Stimulated activated CD8-positive, alpha-beta memory T cell treated with anti-CD3 and anti-CD28 coated beads, Interleukin-15, amount 100 ng/mL, for 4 hours (primary cell): ENCODE measurements around the gene NAV3.

Source experiments
- DNase-seq, 2 donors: peaks; one replicate each; pipeline ENCODE4 v3.0.0-alpha.2; 2020; ENCODE audit warnings: low read depth in 2 of 2

Gene NAV3

DNA sequence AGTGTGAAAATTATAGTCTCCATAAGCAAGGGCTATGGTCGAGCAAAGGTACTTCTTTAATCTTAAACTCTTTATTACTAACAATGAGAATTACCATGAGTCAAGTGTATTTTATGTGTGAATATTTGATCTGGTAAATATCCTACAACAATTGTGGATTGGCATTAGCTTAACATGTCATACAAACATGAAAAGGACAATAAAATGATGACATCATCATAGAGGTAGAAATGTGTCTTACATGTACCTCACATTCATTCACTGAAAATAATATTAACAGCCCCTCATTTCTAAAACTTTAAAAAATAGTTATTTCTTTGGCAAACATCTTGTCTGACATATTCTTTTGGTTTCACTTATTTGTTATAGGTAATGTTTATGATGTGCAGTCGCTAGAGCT is 355.0 kb downstream of the NAV3 start:
- no peak for DNase-seq

DNA sequence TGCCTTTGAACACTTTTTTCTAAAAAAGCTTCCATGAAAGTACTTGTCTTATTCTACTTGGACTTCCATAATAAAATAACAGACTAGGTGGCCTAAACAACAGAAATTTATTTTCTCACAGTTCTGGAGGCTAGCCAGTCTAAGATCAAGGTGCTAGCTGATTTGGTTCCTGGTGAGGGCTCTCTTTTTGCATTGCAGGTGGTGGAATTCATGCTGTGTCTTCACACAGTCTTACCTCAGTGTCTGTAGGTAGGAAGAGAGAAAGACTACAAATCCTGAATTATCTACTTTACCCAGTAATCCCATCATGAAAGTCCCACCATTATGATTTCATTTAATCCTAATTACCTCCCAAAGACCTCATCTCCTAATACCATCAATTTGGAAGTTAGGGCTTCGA is 356.0 kb downstream of the NAV3 start:
- no peak for DNase-seq

DNA sequence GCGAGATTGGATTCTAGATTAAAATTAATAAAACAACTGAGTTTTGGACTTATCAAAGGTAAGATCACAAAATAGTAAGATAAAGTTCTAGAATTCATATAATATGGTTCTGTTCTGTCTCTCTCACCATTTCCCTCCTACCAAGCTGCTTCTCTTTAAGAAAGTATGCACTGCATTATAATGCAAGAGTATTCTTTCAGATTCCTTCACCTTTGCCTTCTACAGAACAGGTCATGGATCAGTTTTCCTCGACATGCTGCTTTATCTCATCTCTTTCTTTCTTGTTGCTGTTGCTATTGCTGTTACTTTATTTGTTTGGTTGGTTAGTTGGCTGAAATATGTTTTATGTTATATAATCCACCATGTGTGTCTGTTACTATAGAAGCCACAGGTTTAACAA is 357.0 kb downstream of the NAV3 start:
- DNase-seq, result no peak

DNA sequence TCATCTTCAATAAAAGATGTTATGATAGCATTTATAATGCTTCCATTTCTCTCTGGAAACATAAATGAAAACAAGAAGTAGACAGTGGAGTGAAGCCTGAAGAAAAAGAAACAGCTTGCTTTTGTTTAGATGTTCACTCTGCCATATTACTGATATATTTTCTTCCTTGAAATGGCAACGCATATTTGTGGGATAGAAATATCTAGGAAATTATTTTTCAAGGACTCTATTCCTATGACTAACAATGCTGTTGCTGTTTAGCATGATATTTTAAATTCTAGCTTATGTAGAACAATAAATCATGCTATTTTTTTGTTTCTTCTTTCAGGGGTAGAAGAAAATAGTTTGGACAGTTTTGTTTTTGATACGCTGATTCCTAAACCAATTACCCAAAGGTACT is 359.0 kb downstream of the NAV3 start:
- DNase-seq, result no peak

- no peak for DNase-seq
These were observed 360.9 kb downstream of the NAV3 start for GRCh38 chr12:78191611-78192010.

GRCh38 chr12:78192979-78193378 is 362.3 kb downstream of the NAV3 start:
- no peak for DNase-seq

DNA sequence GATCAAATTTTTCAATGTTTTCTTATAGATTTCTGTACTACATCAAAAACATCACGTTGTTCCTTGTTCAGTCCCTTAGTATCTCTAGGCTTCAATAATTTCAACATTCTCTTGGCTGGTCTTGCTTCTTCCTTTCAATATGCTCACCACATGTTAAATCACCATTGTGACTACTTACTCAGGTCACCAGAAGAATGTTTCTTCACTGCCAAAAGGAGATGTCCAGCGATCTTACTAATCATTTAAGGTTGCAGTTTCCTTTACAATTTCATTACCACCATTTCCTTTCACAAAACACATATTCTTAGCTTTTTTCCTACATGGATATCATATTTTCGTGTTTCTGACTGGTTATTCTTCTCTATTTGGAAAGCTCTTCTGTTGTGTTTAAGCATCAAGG is 363.8 kb downstream of the NAV3 start:
- no peak for DNase-seq

DNA sequence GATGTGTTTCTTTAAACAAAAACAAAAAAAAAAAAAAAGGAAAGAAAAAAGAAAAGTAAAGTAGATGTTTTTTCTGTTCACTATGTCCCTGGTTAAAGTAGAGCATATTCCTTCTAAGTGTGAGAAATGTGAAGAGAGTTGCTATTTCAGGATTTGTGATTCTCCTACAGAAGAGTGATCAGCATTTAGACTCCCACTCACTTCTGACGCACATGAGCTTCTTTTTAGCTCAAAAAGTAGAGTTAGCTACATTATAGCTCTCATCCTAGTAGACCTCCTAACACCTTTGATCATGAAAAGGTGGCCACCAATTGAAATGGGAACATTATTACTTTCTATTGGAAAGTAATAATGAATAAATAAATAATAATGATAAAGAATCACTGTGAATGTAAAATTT is 368.2 kb downstream of the NAV3 start:
- DNase-seq, result no peak

- DNase-seq, result no peak
These were observed 369.2 kb downstream of the NAV3 start for GRCh38 chr12:78199926-78200325.

DNA sequence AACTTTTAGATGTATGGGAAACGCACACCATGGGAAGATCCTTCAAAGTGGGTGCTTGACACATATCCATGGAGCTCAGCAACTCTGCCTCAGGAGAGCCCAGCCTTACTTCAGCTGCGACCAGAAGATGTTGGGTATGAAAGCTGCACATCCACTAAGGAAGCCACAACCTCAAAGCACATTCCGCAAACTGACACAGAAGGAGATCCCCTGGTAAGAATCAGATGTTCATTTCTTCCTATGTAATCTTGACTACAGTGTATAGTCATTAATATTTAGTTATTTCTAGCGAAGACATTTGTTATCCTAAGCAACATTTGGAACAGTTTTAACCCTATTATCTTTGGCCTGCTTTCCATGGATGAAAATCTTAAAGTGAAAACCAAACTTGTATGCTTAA is 374.2 kb downstream of the NAV3 start:
- no peak for DNase-seq

DNA sequence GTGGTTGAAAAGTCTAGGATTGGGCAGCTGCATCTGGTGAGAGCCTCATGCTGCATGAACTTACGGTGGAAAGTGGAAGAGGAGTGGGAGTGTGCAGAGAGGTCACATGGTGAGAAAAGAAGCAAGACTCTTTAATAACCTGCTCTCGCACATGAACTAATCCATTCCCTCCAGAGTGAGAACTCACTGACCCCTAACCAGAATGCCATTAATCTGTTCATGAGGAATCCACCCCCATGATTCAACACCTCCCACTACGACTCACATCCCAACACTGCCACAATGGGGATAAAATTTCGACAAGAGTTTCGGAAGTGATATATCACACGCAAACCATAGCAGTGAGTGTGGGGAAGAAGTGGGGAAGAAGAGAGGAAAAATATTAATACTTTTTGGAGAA is 377.4 kb downstream of the NAV3 start:
- DNase-seq, result no peak

DNA sequence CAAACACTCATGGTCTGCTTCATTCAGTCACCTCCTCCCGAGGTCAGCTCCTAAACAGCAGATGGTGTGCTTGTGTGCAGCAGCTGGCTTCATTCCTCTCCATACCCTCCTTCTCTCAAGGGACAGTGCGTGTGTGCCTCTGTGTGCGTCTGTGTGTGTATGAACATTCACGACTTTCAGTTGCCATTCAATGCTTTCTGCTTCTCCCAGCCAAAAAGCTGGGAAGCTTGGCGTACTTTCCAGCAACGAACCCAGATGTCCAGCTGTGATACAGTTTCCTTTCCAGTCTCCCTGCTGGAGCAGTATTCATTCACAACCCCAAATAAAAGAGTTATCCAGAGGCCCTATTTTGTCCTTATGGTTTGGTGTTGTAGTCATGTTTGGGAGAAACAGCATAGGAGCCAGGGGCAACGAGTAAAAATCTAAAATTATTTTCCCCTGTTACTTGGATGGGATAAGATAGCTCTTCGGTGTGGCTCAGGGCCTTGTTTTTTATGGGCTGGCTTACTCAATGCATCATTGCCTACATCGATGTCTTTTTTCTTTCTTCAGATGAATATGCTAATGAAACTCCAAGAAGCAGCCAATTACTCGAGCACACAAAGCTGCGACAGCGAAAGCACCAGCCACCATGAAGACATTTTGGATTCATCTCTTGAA is 379.3 kb downstream of the NAV3 start:
- no peak for DNase-seq

- no peak for DNase-seq
These were observed 379.8 kb downstream of the NAV3 start for GRCh38 chr12:78210506-78210860.

DNA sequence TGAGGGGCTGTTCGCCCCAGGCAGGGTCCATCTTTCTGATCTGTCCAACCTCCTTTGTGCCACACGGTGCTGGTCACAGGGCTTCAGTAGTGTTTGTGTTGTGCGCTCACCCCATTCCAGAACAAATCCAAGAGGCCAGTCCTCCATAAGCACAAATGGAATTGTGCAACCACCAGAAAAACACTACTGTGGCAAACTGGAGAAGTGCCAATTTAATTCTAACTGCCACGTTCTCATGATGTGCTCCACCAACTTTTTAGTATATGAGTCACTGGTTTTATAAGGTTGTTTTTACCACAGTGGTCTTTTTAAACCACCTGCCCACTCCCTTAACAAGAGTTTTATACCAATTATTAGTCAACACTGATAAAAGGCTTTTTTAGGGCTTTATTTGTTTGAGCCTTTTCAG is 380.2 kb downstream of the NAV3 start:
- DNase-seq, result no peak

GRCh38 chr12:78220811-78221210 is 390.1 kb downstream of the NAV3 start:
- DNase-seq, result no peak

GRCh38 chr12:78224154-78224553 is 393.5 kb downstream of the NAV3 start:
- no peak for DNase-seq

DNA sequence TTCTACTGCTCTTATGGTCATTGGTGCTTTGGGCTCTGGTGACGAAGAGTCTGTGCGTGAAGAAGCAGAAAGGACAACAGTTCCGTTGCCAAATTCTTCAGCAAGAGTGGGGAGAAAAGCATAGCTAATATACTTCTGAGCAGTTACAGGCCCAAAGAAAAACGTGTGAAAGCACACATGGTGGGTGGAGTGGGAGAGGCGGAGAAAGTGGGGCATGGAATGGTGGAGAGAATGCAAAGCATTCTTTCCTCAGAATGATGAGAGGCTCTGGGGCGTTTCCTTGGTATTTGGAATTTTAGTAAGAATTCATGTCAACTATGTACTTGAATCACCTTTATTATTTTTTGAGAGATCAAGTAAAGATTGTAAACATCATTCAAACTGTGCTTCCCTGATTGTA is 396.1 kb downstream of the NAV3 start:
- DNase-seq, result no peak

DNA sequence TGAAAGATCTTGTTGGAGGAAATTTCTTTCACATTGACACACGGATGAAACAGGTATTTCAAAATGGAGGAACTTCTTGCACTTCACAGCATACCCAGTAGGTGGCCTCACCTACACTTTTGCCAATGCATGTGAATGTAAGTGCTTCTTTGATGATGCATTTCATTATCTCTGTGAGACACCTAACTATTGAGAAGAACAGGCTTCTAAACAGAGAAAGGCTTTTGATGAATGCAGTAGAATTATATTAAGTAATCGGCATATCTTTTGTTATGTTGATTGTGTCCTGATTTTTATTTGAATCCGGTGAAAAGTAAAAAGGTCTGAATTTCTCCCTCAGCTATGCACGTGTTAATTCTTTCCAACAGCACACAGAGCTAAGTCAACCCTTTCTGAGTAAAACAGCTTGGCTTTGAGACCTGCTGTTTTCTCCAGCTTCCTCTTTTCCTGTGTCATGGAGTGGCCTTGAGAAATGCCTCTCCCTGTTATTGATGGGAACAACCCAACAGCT is 399.0 kb downstream of the NAV3 start:
- no peak for DNase-seq

DNA sequence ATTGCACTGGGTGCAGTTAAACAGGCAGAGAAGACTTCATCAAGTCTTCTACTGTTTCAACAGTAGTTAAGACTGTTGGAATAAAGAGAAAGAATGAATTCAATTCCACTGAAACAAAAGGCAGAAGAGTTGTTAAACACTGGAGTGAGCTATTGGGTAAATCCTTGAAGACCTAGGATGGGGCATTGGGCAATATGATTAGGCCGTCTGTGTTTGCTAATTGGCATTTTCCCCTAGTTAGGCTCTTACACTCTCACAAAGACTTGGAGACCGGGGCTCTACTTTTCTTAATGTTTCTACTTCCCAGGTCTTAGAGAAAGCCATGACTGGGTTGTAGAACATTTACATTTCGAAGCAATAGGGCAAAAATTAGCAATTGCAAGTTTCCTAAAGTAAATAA is 402.1 kb downstream of the NAV3 start:
- DNase-seq, result no peak

DNA sequence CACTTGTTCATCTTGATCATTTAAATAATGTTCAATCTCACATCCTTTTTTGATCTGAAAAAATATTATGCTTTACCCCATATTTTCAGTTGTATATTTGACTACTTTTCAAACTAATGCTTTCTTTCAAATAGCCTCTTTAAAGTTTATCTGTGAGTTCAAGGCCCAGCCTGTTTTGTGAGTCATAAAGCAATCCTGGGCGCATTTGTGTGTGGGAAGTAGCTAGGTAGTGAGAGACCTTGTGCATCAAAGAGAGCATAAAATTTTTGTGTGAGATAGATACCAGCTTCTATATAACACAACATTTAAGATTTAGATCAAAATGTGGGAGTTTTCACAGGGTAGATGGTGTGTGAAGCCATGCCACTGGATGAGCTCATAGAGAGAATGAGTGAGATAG is 405.6 kb downstream of the NAV3 start:
- no peak for DNase-seq

GRCh38 chr12:78239544-78239943 is 408.9 kb downstream of the NAV3 start:
- no peak for DNase-seq

DNA sequence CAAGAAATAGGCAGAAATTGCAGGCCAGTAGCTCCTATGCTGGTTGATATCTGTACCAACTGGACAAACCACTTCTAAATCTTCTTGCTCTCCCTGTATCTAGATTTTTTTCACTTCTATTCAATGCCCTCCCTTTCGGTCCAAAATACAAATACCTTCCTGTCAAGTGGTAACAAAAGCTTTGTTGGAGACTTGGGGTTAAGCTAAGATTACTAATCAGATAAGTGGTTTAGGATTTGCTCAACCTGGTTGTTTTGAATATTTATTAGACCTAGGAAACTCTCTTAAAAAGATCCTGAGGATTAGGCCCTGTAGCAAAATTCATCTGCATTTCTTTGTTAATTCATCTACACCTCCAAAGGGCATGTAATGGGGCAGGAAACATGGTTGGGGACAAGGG is 410.1 kb downstream of the NAV3 start:
- DNase-seq, result no peak

DNA sequence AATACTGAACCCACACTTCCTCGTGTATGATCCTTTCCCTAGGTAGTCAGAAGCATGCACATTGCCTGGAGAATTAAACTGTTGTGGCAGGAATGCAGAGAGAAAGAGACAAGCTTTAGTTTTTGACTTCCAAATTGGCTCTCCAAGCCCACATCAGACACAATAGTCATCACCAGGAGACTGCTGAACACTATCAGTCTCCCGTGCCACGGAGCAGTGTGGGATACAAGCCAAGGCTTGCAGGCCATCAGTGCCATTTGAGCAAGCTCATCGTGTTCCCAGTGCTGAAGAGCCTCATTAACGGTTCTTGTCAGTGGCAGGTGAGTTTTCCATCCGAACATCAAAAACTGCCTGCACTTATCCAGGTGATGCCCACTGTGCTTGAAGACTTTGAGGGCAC is 410.8 kb downstream of the NAV3 start:
- no peak for DNase-seq

DNA sequence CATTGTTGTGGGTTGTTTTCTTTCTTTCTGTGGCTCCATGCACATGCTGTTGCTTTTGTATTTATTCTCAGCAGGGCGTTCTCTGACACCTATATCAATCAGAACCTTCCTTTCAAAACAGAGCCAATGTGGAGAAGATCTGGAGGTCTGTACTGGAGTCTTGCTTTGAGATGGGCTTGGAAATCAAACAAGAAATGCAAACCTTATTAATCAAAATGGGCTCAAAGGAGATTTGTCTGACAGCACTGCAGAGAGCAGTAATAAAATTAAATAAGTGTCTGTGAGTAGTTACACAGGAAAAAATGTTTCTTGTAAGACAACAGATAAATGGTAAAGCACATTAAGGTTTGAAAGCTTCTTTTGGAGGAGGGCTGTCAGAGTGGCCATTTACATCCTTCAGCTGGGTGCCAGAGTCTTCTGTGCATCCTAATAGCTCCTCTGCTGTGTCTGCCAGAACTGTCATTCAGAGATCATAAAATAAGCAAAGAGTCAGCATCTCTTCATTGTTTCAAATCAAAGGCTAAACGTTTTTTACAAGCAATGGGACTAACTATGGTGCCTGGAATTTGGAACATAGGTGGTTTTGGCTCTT is 414.3 kb downstream of the NAV3 start:
- DNase-seq, result no peak
